GM12875 (cell line): ENCODE measurements around the gene CCDC154.

ENCODE experiments used
- H3K4me3 ChIP-seq: one replicate; pipeline ENCODE4 v1.5.1; 2011; ENCODE audit warnings: low read depth, low read length, control low read depth
- CTCF ChIP-seq: IDR thresholded peaks from 2 replicates; pipeline ENCODE4 v1.5.1; 2011; ENCODE audit warnings: low read depth, mild to moderate bottlenecking, control low read depth, inconsistent platforms, low read length, moderate library complexity, borderline replicate concordance; ENCODE audit not compliant: insufficient read depth

The CCDC154 gene

GRCh38 chr16:1464894-1465566, 20.7 kb upstream of the CCDC154 start:
- TF ChIP-seq CTCF = no peak
- no peak overlapping the region for H3K4me3 ChIP-seq

- TF ChIP-seq CTCF = no peak
- no peak overlapping the region for H3K4me3 ChIP-seq
Measured at GRCh38 chr16:1464196-1464893, 20.0 kb upstream of the CCDC154 start.

GRCh38 chr16:1461146-1461545, 16.8 kb upstream of the CCDC154 start:
- no peak overlapping the region for H3K4me3 ChIP-seq
- no peak for TF ChIP-seq CTCF

GRCh38 chr16:1460602-1461138, 16.3 kb upstream of the CCDC154 start:
- no peak overlapping the region for H3K4me3 ChIP-seq
- TF ChIP-seq CTCF = no peak

- no peak overlapping the region for H3K4me3 ChIP-seq
- TF ChIP-seq CTCF = no peak
Measured at GRCh38 chr16:1459967-1460366, 15.6 kb upstream of the CCDC154 start.

GRCh38 chr16:1458977-1459341, 14.6 kb upstream of the CCDC154 start:
- H3K4me3 ChIP-seq = no peak overlapping the region
- TF ChIP-seq CTCF = no peak
